NCI-H2171 (cell line): ENCODE data around the gene ZNF407.

Source experiments
- DNase-seq: peaks from one replicate; lab custom pipeline; 2025; lab: John Stamatoyannopoulos, UW

ZNF407 gene

DNA sequence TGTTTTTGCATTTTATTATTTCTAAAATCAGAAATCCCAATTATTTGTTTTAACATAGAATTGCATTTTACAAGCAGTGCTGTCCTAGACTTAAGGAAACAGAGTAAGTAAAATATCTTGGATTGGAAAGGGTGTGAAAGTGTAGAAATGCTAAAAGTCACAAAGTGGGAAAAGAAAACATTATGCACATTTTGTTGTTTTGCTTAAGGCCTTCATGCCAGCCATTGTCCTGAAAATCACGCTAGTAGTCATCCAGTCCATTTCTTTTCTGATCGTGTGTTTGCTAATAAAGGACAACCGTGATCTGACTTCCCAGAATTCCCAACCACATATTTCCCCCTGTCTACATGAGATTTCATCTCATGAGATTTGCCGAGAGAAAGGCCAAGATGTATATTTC, 412.2 kb downstream of the ZNF407 start:
- no peak for DNase-seq

DNA sequence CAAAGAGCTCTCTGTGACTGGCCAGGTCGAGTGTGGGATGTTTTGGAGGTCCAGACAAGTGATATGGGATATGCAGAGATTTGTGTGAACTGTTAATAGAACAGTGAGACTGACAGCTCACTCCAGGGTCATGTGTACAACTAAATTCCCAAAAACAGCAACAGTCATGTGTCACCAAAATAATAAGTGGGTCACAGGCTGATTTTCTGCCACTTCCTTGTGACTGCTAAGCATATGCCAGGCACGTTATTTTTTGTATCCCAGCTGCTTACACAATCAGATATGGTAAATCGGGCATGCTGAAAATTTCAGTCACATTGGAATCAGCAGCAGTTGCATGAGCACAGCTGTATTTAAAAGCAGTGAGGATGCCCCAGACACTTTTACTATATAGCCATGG, 412.6 kb downstream of the ZNF407 start:
- no peak for DNase-seq

- no peak for DNase-seq
Measured at GRCh38 chr18:75010689-75011088, 413.0 kb downstream of the ZNF407 start.

GRCh38 chr18:75016025-75016717, 418.5 kb downstream of the ZNF407 start:
- DNase-seq: no peak

GRCh38 chr18:75023473-75023872, 425.8 kb downstream of the ZNF407 start:
- no peak for DNase-seq

- no peak for DNase-seq
Measured at GRCh38 chr18:75024871-75025270, 427.2 kb downstream of the ZNF407 start.

GRCh38 chr18:75025573-75025972, 427.9 kb downstream of the ZNF407 start:
- DNase-seq: no peak

DNA sequence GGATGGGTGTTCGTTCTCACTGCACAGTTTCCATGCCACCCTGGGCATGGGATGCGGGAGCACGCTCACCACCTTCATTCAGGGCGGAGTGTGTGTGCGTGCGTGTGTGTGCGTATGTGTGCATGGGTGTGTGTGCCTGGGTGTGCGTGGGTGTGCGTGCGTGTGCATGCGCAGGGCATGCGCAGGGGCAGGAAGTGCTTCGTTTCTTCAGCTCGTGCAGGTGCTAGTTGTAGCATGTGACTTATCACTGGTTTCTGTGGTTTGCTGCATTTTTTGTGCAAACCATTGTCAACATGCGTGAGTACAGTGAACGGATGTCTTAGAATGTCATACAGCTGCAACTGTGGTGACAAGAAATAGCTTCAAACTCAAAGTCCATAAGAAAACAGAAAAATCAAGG, 431.8 kb downstream of the ZNF407 start:
- no peak for DNase-seq

DNA sequence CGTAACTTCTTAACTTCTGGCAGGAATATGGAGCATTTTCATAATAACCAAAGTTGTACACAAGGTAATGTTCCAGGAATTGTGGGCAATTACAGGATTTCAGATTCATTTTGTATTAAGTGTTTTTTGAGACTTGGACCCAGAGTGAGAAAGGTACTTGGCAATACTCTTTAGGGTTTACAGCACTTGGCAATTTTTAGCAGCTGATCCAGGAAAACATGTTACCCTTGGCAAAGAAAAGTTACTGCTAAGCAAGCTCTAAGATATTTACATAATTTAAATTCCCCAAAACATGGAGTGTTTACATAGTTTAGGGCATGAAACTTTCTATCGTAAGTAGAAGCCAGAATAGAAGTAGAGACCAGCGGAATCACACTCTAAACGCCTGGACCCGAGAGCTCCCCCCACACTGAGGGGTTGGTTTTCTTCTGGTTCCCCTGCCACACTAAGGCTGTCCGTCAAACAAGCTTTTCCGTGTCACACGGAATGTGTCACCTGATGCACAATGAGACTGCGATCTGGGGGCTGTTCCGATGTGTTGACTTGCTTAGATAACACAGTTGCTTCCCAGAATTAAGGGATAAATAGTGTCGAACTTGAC, 434.1 kb downstream of the ZNF407 start:
- no peak for DNase-seq

- no peak for DNase-seq
Measured at GRCh38 chr18:75033516-75033915, 435.8 kb downstream of the ZNF407 start.

DNA sequence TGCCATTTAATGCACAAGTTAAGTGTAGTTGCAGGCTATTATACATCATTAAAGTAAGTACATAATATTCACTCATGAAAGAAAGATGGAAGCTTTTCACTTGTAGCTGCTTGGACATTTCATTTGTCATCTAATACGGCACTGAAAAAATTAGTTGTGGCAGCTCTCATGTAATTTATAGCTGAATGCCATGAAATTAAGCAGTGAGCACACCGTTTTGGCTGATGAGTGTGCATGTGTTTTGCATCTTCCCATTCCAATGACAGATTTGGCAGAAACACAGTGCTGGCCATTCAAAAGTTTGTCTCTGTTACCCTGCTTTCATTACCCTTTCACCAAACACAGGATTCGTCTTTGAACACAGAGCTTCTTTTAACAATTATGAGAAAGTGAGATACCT, 437.3 kb downstream of the ZNF407 start:
- DNase-seq: no peak

DNA sequence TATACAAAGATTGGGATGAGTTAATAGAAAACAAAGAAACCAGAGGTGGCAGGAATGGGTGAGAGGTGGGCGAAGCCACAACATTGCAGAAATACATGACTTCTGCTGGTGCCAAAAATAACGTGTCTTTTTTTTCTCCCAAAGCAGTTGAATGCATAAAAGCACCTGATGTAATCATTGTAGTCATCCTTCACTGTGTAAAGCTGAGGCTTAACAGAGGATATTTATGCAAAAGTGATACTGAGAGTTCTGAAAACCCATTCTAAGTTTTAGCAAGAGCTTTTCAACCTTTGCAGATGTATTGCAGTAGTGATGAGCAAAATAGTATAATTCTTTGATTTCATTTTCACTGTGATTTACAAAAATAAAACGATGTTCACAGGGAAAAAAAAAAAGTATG, 438.3 kb downstream of the ZNF407 start:
- DNase-seq: no peak

- no peak for DNase-seq
Measured at GRCh38 chr18:75036917-75037688, 439.4 kb downstream of the ZNF407 start.

DNA sequence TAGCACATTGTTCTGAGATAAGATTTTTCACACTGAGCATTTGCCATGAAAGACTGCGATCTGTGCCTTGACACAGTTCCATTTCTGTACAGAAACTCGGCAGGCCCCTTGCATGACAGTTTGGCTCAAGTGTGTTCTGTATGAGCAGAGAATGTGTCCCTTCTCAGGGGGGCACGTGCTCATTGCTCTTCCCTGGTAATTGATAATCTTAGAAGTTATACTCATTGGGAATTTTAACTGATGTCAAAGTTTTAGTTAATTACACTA, 440.0 kb downstream of the ZNF407 start:
- DNase-seq: no peak

GRCh38 chr18:75041586-75041985, 443.9 kb downstream of the ZNF407 start:
- DNase-seq: no peak

GRCh38 chr18:75043478-75043877, 445.8 kb downstream of the ZNF407 start:
- DNase-seq: no peak

- DNase-seq: no peak
Measured at GRCh38 chr18:75044296-75044695, 446.6 kb downstream of the ZNF407 start.

- no peak for DNase-seq
Measured at GRCh38 chr18:75044791-75045190, 447.1 kb downstream of the ZNF407 start.

- DNase-seq: no peak
Measured at GRCh38 chr18:75045272-75045671, 447.6 kb downstream of the ZNF407 start.

GRCh38 chr18:75047240-75047961, 449.7 kb downstream of the ZNF407 start:
- no peak for DNase-seq

- DNase-seq: no peak
Measured at GRCh38 chr18:75048776-75049454, 451.2 kb downstream of the ZNF407 start.

DNA sequence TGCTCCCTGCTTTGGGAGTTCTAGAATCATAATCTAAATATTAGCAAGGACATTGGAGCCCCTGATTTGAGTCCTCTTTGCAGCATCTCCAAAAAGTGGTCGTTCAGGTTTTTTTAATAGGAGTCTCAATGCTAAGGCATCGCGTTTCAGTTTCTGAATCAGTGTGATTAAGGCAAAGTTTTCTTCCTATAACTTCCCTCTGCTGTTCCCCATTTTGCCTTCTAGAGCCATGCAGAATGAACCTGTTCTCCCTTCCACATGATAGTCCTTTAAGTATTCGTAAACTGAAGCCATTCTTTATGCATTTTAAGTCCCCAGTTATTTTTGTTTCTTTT, 451.8 kb downstream of the ZNF407 start:
- no peak for DNase-seq
